Measurements from ENCODE around the gene GPR137. TPM values are rescaled to one million over a fixed set of nuclear protein-coding genes. Genes with fewer than 3 reads are reported as not detected.

Gene GPR137
- total and polyA plus RNA-seq, 9 of the 15 experiments (the other 6 are each of a cell fraction or from before 2014, with no cell fraction given), result 0.32 to 26.7 (median 10.7) TPM

- H4K20me1 ChIP-seq (replicated peaks; ENCODE audit: control insufficient read depth, insufficient read depth, low read length), result no peaks in the 10 kb centered on the region; the same call in 1 of the 2 replicates
- in situ Hi-C loops (cut with MboI) (no loop called here), intact Hi-C loops (cut with micrococcal nuclease) (no loop called here)
- no peak for DNase-seq (ENCODE audit: extremely low read depth in 1 of 4, low spot score in 3 of 4)
- no peaks in the 10 kb centered on the region for H3K79me2 ChIP-seq (ENCODE audit: control insufficient read depth, insufficient read depth, low read length)
- H3K9me3 ChIP-seq (replicated peaks; ENCODE audit: control insufficient read depth, insufficient read depth, low read depth, low read length), result no peaks in the 10 kb centered on the region
- H2AFZ ChIP-seq (ENCODE audit: low read depth, low read length), result no peak overlapping the region
- no peak overlapping the region for H3K27ac ChIP-seq (ENCODE audit: extremely low read depth, low read depth, low read length)
- CTCF ChIA-PET (ENCODE audit: low intra/inter-chr PET ratio), result no interaction called here
- WGBS (ENCODE audit: insufficient coverage, low coverage, missing lambda C conversion rate), result 29% methylated on average over 34 of the region's 34 CpGs
- ATAC-seq, result no peak
- TF ChIP-seq ZNF766 (CRISPR knock-in tag; conservative IDR thresholded peaks at IDR 0.05), result no peak
- no peak for TF ChIP-seq RB1 (IDR thresholded peaks at IDR 0.05; ENCODE audit: low read depth)
- TF ChIP-seq ADNP (tag; IDR thresholded peaks at IDR 0.05), result no peak
- no peak for TF ChIP-seq ZNF174 (CRISPR knock-in tag; IDR thresholded peaks at IDR 0.05)
- no peak for TF ChIP-seq PTTG1 (tag; IDR thresholded peaks at IDR 0.05; ENCODE audit: low read depth)
- TF ChIP-seq EGR1 (conservative IDR thresholded peaks at IDR 0.05), result 0 out of 2 replicates have a peak, but pooled peaks have one; percentile 25
- TF ChIP-seq ZNF699 (CRISPR knock-in tag; IDR thresholded peaks at IDR 0.05; ENCODE audit: insufficient replicate concordance), result no peak
- no peak for TF ChIP-seq JUNB (CRISPR knock-in tag; conservative IDR thresholded peaks at IDR 0.05)
- BruUV-seq (replicated peaks), result no TSS peak
- no peak overlapping the region for H3K4me3 ChIP-seq
- peaks cover 3 to 45% of the 10 kb centered on the region in 2 experiments; a peak in 4 of 5 replicates for H3K4me1 ChIP-seq (replicated peaks in 1 of 2; ENCODE audit: control insufficient read depth in 2 of 2, insufficient read depth in 2 of 2, low read length in 2 of 2)
- FAIRE-seq, result no peak
- no peak overlapping the region for H3K4me2 ChIP-seq (ENCODE audit: insufficient read depth, low read length)
- peak overlapping the region in 1 of 2 experiments; percentile 48; a peak in 1 of 4 replicates for H3K9ac ChIP-seq (ENCODE audit: insufficient read depth in 1 of 2, low read depth in 2 of 2, low read length in 2 of 2)
- POLR2A ChIA-PET, result no interaction called here
- H3K27me3 ChIP-seq (ENCODE audit: control insufficient read depth in 2 of 2, insufficient read depth in 2 of 2, low read length in 2 of 2), result peaks cover 48 to 57% of the 10 kb centered on the region in 2 experiments
- H3K9me1 ChIP-seq (ENCODE audit: control insufficient read depth, insufficient read depth, low read length), result no peaks in the 10 kb centered on the region
- H3K36me3 ChIP-seq (ENCODE audit: control insufficient read depth, insufficient read depth, low read length), result no peaks in the 10 kb centered on the region
These were observed 11.4 kb downstream of the GPR137 start for GRCh38 chr11:64296830-64297698.
